Measurements from ENCODE around the gene ZNF117. TPM values are rescaled to one million over a fixed set of nuclear protein-coding genes. Genes with fewer than 3 reads are reported as not detected.
A peak's percentile ranks its signal among the peaks of the same experiment; 100 is the strongest.
"Not testable (repeated sequence)": the region's sequence is repeated elsewhere in the genome, so short reads cannot be mapped to it uniquely, and the experiment has no call there.

Gene ZNF117
- 2.0 and 3.6 TPM in 2 replicates for total RNA-seq

GRCh38 chr7:64990936-64991335, at the start of gene ZNF117:
ZNF117 (minus strand) TSS chr7:64991036.
- no peak for TF ChIP-seq CTCF (conservative IDR thresholded peaks at IDR 0.05; ENCODE audit: low read depth, low read length)

GRCh38 chr7:65038767-65039166, 47.9 kb upstream of the ZNF117 start:
- H3K4me3 ChIP-seq (ENCODE audit: low read depth, low read length): peak overlapping the region; percentile 66
- not testable (repeated sequence) for DNase-seq (ENCODE audit: low read depth)

More at GRCh38 chr7:64990936-64991335, at the start of gene ZNF117:
- H3K4me3 ChIP-seq (ENCODE audit: low read depth, low read length): no peak within 1 kb of the TSS
- no peak for DNase-seq (ENCODE audit: low read depth)

GRCh38 chr7:65037740-65038688, 47.2 kb upstream of the ZNF117 start:
- peak overlapping the region; percentile 66 for H3K4me3 ChIP-seq (ENCODE audit: low read depth, low read length)
- no peak for DNase-seq (ENCODE audit: low read depth)
- peak; percentile 11 for TF ChIP-seq CTCF (conservative IDR thresholded peaks at IDR 0.05; ENCODE audit: low read depth, low read length)

- not testable (repeated sequence) for H3K4me3 ChIP-seq (ENCODE audit: low read depth, low read length); DNase-seq (ENCODE audit: low read depth)
Measured at GRCh38 chr7:65036526-65036925, 45.7 kb upstream of the ZNF117 start.

GRCh38 chr7:65035469-65035868, 44.6 kb upstream of the ZNF117 start:
- not testable (repeated sequence) for H3K4me3 ChIP-seq (ENCODE audit: low read depth, low read length); DNase-seq (ENCODE audit: low read depth)

- H3K4me3 ChIP-seq (ENCODE audit: low read depth, low read length); DNase-seq (ENCODE audit: low read depth): not testable (repeated sequence)
Measured at GRCh38 chr7:65034120-65034782, 43.4 kb upstream of the ZNF117 start.

GRCh38 chr7:65033391-65033790, 42.6 kb upstream of the ZNF117 start:
- not testable (repeated sequence) for H3K4me3 ChIP-seq (ENCODE audit: low read depth, low read length); DNase-seq (ENCODE audit: low read depth)

- DNase-seq (ENCODE audit: low read depth); H3K4me3 ChIP-seq (ENCODE audit: low read depth, low read length): not testable (repeated sequence)
Measured at GRCh38 chr7:65025023-65025422, 34.2 kb upstream of the ZNF117 start.

- not testable (repeated sequence) for DNase-seq (ENCODE audit: low read depth); H3K4me3 ChIP-seq (ENCODE audit: low read depth, low read length)
Measured at GRCh38 chr7:65020978-65021377, 30.1 kb upstream of the ZNF117 start.

- not testable (repeated sequence) for DNase-seq (ENCODE audit: low read depth); H3K4me3 ChIP-seq (ENCODE audit: low read depth, low read length)
Measured at GRCh38 chr7:65009881-65010280, 19.0 kb upstream of the ZNF117 start.

GRCh38 chr7:65009394-65009793, 18.6 kb upstream of the ZNF117 start:
- not testable (repeated sequence) for DNase-seq (ENCODE audit: low read depth); H3K4me3 ChIP-seq (ENCODE audit: low read depth, low read length)

GRCh38 chr7:65007036-65007435, 16.2 kb upstream of the ZNF117 start:
- H3K4me3 ChIP-seq (ENCODE audit: low read depth, low read length): peak overlapping the region; percentile 96
- not testable (repeated sequence) for DNase-seq (ENCODE audit: low read depth)
